Raji (cell line): ENCODE data around the gene ABCB7.

ENCODE experiments used
- POLR2A ChIP-seq: IDR thresholded peaks from 2 replicates; pipeline ENCODE4 v1.6.1; 2011; ENCODE audit warnings: low read depth, low read length, control low read depth; ENCODE audit not compliant: insufficient read depth

The ABCB7 gene

DNA sequence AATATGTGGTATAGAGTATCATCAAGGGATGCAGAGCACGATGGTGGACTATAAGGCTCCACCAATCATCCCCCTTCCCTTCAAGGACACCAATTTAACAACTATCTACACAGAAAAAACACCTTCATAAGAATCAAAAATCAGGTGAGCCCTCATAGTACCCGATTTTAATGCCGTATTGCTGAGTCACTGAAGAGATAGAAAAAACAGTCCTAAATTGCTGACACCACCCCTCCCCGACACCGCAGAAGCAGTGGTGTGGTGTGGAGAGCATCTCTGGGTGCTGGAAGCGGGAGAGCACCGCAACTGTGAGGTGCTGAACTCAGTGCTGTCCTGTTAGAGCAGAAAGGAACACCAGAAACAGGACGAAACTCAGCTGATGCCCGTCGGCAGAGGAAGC lies 49.3 kb downstream of the ABCB7 start:
- TF ChIP-seq POLR2A = no peak

DNA sequence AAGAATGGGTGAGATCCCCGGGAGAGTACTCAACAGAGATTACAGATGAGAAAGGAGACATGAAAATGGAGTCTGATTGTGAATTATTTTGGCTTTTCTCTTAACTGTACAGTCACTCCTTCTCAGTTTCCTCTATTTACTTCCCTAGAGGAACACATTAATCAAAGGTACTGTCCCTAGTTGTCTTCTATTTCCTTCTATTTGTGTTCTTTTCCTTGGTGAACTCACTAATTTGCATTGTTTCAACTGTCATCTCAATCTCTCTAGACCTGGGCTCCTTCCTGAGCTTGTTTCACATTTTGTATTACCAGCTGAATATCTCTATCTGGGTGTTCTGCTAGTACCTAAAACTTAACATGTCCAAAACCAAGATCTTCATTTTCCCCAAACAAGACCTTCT lies 59.8 kb downstream of the ABCB7 start:
- TF ChIP-seq POLR2A = no peak

GRCh38 chrX:75086731-75087195 lies 69.3 kb downstream of the ABCB7 start:
- no peak for TF ChIP-seq POLR2A

GRCh38 chrX:75084757-75085156 lies 71.3 kb downstream of the ABCB7 start:
- no peak for TF ChIP-seq POLR2A

GRCh38 chrX:75076429-75076828 lies 79.7 kb downstream of the ABCB7 start:
- no peak for TF ChIP-seq POLR2A

- no peak for TF ChIP-seq POLR2A
Observed at GRCh38 chrX:75074475-75074874, 81.6 kb downstream of the ABCB7 start.

DNA sequence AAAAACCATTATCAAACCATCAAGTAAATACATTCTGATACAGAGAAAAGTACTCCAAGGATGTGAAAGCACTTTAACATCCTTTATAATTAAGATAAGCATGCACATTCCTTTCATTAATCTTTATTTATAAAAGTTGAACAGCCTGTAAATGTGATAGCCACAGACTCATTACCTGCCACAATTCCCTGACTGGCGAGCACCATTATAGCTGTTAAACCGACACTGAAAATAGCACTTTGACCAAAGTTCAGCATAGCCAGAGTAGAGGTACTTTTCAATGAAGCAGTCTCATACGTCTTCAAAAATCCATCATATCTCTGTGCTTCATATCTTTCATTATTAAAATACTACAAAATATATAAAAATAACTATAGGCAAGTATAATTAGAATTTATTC lies 84.7 kb downstream of the ABCB7 start:
- TF ChIP-seq POLR2A = no peak

- TF ChIP-seq POLR2A = no peak
Observed at GRCh38 chrX:75067931-75068330, 88.2 kb downstream of the ABCB7 start.

DNA sequence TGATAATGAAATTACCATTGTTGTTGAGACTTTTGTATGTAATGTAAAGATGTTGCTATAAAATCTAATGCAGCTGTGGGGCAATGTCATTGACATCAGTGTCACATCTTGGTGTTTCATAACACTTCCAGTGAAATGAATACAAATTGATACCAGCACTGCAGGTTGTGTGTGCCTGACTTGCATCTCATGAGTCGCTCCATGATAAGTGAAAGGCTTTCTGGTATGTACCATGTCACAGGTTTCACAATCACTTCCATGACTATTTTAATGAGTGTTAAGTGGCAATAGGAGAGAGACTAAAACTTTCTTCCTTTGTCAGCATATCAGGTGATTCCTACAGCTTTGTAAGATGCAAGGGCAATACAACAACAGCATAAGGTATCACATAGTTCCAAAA lies 94.4 kb downstream of the ABCB7 start:
- TF ChIP-seq POLR2A = no peak

- TF ChIP-seq POLR2A = no peak
Observed at GRCh38 chrX:75051047-75051446, 105.0 kb downstream of the ABCB7 start.

- no peak for TF ChIP-seq POLR2A
Observed at GRCh38 chrX:75045369-75045768, 110.7 kb downstream of the ABCB7 start.

GRCh38 chrX:75038925-75039324 lies 117.2 kb downstream of the ABCB7 start:
- no peak for TF ChIP-seq POLR2A
